ENCODE data around the gene XKR8. TPM values are rescaled to one million over a fixed set of nuclear protein-coding genes. Genes with fewer than 3 reads are reported as not detected.
"Not testable (repeated sequence)": the region's sequence is repeated elsewhere in the genome, so short reads cannot be mapped to it uniquely, and the experiment has no call there.

XKR8 gene
- total RNA-seq, 2 experiments from 2014 or later, result 6.2 to 7.5 TPM

DNA sequence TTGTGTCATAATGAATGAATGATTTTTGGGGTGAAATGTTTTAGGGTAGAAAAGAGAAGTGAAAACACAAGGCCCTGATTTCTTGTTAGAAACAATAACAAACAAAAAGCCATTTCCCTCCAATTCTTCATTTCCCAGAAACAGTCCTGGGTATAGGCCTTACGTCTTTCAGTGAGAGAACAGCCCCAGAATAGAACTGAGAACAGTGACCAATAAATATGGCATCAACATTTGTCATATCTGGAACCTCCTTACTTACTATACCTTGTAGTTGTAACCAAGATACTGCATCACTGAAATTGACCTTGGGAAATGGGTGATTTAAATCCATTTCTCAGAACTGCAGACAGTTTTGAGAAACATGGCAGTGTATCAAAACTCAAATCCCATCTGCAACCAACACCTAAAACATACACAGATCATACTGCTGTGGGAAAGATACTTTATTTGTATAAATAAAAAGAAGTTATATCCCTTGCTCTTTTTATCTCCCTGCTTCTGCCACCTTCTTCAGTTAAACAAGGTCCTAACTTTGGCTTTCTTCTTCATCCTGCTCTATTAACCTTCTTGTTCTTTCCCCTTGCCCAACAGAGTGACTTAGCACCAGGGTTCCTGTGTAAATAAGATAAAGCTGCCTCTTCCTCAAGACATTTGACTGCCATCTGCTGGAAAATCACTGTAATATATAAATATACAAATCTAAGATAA is 19.5 kb downstream of the XKR8 start:
- CTCF ChIA-PET, result interaction anchor here (0.8 to 3.8 kb wide), 4 partner anchors 38 to 122 kb away, joined by 3 to 20 read pairs (median 4); no protein-coding TSS in a partner anchor
- POLR2A ChIA-PET, result no interaction called here

DNA sequence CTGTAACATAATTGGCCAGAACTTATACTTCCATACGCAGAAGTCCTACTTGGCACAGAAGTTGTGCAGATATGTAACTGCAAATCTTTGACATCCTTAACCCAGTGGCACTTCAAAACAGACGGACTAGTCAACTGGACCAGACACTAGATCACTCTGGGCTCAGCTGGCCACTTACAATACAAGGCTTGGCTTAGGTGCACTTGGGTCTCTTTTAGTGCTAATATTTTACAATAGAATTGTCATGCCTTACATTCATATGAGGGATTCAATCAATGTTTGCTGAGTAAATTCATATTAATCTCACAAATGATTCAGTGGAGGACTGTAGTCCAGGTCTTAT is 20.1 kb downstream of the XKR8 start:
- CTCF ChIA-PET, result interaction anchor here (0.8 to 3.8 kb wide), 3 partner anchors 39 to 122 kb away, joined by 3 to 20 read pairs (median 5); no protein-coding TSS in a partner anchor
- POLR2A ChIA-PET, result no interaction called here

DNA sequence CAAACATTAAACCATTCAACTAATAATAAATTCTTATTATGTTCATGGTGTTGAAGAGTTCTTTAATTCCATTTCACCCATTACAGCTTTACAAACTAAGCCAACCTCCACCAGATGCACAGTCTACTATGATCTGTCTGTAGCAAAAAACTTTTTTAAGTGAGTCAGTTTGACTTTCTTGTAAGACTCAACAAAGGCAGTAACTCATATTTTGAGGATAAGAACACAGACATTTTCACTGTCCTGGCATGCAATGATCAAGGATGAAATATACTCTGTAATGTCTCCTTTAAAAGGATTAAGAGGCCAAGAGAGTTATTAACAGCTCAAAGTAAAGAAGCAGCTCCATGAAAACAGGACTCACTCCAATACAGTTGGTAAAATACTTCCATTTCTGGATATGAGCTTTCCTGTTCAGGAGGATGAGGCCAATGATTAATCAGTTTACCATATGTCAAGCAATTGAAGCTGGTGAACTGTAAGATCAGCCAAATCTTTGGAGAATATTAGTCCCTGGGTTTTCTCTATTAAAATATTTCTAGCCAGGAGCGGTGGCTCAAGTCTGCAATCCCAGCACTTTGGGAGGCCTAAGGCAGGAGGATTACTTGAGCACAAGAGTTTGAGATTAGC is 20.6 kb downstream of the XKR8 start:
- ChIA-PET POLR2A (interaction anchor here (1.0 kb wide), 1 partner anchor 120 kb away, joined by 4 read pairs; no protein-coding TSS in a partner anchor), CTCF (interaction anchor here (0.6 to 3.8 kb wide), 4 partner anchors 11 to 123 kb away, joined by 3 to 20 read pairs (median 4); no protein-coding TSS in a partner anchor)

DNA sequence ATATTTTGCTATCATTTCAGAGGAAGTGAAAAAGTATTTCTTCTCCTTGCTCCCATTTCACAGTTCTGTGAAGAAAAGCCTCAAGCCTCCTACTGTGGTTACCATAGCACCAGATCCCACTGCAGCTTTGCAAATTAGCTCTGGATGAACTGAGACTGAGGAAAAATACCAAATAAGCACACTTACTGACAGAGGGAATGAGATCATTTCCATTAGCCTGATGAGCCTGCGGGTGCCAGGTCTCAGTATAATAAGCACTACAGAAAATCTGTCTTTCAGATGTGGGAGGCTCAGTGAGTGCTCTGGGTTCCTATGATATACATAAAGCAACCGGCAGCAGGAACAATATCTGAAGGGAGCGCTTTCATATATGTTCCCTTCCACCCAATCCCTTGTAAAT is 21.4 kb downstream of the XKR8 start:
- CTCF ChIA-PET, result interaction anchor here (1.0 to 3.8 kb wide), 2 partner anchors 69 to 124 kb away, joined by 3 to 20 read pairs; no protein-coding TSS in a partner anchor
- POLR2A ChIA-PET, result interaction anchor here (1.0 kb wide), 1 partner anchor 121 kb away, joined by 4 read pairs; no protein-coding TSS in a partner anchor

DNA sequence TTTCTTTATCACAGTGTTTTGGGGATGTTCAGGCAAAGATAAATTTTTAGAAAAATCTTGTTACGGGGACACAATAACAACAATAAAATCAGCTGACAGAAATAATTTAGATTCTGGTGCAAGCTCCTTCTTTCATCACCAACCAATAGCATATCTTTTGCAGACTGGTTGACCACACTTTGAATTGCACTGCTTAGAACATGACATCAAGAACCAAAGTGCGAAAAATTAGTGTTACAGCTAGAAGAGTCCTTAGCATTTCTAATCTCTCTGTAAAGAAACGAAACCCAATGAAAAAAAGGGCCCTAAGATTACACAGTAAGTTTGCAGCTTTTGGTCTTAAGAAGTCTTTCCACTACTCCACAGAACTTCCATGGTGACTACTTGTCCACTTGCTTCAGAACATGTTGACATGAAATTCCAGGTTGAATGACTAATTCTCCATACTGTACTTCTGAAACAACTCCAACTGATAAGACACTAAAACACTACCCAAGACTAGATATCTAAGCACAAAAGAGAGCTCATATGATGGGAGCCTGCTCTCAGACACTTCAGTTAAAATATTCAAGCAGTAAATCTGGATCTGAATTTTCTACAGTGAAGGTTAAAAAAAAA is 31.3 kb downstream of the XKR8 start:
- POLR2A ChIA-PET, result no interaction called here
- CTCF ChIA-PET, result interaction anchor here (0.9 kb wide), 1 partner anchor 11 kb away, joined by 3 read pairs; no protein-coding TSS in a partner anchor

DNA sequence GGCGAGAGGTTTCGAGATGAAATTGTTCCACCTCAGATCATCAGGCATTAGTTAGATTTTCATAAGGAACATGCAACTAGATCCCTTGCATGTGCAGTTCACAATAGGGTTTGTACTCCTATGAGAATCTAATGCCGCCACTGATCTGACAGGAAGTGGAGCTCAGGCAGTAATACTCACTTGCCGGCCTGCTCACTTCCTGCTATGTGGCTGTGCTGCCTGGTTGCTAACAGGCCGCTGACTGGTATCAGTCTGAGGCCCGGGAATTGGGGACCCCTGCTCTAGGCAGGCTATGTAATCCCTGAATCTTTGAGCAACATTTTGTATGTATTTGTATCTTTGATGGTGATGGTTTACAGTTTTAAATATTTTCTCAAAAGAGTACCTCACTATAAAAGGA is 32.5 kb downstream of the XKR8 start:
- POLR2A ChIA-PET, result interaction anchor here (0.7 kb wide), 1 partner anchor 96 kb away, joined by 4 read pairs; the partner anchor contains the start of gene EYA3
- CTCF ChIA-PET, result interaction anchor here (1.4 kb wide), 1 partner anchor 117 kb away, joined by 3 read pairs; no protein-coding TSS in a partner anchor

DNA sequence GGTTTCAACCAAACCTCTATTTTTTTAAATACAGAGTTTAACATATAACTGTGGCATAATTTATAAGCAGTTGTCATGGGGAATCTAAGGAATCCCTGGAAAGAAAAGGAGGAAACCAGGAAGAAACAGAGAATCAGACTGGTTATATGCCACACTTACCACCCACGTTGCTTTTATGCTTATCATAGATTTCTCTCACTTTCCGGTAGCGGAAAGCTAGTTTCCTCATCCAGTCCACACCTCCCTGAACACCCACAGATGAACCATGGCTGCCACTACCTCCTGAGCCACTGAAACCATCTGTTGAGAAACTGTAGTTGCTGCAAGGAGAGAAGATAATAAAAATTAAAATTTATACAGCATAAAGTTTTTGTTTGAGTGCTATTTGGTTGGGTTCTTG is 33.5 kb downstream of the XKR8 start:
- POLR2A ChIA-PET, result no interaction called here
- CTCF ChIA-PET, result interaction anchor here (0.7 to 1.4 kb wide), 2 partner anchors 118 to 135 kb away, joined by 3 to 4 read pairs; no protein-coding TSS in a partner anchor

DNA sequence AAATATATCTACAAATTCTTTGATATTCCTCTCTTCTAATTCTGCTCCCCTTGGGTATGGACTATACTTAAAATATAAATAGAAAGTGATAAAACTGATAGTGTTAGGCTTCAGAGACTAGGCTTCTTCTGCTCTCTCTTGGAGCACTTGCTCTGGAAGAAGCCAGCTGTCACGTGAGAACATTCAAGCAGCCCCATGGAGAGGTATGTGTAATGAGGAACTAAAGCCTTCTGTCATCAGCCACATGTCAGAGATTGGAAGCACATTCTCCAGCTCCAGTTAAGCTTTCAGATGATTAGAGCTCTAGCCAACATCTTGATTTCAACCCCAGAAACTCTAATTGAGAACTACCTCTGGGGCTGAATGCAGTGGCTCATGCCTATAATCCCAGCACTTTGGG is 34.3 kb downstream of the XKR8 start:
- CTCF ChIA-PET, result interaction anchor here (0.5 kb wide), 1 partner anchor 621 kb away, joined by 3 read pairs; no protein-coding TSS in a partner anchor
- POLR2A ChIA-PET, result no interaction called here

DNA sequence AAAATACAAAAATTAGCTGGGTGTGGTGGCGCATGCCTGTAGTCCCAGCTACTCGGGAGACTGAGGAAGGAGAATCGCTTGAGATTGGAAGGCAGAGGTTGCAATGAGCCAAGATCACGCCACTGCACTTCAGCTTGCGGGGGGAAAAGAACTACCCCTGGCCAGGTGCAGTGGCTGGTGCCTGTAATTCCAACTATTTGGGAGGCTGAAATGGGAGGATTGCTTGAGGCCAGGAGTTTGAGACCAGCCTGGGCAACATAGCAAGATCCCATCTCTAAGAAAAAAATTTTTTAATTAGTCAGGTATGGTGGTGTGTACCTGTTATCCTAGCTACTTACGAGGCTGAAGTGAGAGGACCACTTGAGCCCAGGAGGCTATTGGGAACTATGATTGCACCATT is 34.8 kb downstream of the XKR8 start:
- POLR2A ChIA-PET, result not testable (repeated sequence)

DNA sequence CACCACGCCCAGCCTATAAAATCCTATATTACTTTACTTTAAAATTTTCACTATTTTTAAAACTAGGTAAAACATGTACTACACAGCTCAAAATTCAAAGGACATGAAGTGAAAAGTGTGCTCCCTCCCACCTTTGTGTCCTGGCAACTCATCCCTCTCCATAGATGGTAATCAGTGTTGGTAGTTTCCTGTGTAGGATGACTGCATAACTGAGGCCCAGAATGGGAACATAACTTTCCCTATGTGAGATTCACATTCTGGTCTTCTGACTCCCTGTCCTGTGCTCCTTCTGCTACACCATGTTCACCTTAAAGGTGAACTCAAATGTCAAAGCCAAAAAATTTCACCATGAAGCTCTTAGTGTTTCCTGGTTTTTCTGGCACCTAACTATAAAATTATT is 39.3 kb downstream of the XKR8 start:
- POLR2A ChIA-PET, result no interaction called here
- CTCF ChIA-PET, result no interaction called here

More for the DNA sequence above, 34.8 kb downstream of the XKR8 start:
- CTCF ChIA-PET, result interaction anchor here (0.7 kb wide), 1 partner anchor 243 kb away, joined by 3 read pairs; no protein-coding TSS in a partner anchor

DNA sequence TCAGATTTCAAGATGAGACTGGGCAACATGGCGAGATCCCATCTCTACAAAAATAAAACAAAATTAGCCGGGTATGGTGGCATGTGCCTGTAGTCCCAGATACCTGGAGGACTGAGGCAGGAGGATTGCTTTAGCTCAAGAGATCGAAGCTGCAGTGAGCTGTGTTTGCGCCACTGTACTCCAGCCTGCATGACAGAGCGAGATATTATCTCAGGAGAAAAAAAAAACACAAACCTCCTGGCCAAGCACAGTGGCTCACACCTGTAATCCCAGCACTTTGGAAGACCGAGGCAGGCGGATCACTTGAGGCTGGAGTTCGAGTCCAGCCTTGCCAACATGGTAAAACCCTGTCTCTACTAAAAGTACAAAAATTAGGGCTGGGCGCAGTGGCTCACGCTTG is 42.8 kb downstream of the XKR8 start:
- ChIA-PET POLR2A (no interaction called here), CTCF (no interaction called here)

DNA sequence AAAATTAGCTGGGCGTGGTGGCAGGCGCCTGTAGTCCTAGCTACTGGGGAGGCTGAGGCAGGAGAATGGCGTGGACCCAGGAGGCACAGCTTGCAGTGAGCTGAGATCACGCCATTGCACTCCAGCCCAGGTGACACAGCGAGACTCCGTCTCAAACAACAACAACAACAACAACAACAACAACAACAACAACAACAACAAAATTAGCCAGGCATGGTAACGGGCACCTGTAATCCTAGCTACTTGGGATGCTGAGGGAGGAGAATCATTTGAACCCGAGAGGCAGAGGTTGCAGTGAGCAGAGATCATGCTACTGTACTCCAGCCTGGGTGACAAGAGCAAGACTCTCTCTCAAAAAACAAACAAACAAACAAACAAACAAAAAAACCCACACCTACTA is 43.3 kb downstream of the XKR8 start:
- POLR2A ChIA-PET, CTCF ChIA-PET: not testable (repeated sequence)

DNA sequence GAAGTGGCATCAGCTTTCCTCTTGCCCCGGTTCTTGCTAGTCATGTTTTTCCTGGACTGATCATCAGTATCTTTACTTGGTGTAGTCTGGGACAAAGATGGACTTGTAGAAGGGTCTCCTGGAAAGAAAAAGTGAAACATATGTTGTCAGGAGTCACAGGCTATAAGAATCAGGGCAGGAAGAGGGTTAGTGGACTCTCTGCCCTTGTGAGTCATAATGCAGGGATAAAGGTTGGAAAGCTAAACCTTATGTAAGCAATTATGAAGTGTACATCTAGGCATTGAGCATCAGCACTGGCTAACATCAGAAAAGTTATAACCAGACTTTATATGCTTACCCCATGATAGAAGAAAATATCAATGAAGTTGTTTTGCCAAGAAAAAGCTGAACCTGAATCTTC is 51.2 kb downstream of the XKR8 start:
- POLR2A ChIA-PET, result no interaction called here
- CTCF ChIA-PET, result no interaction called here

Other genes with a start within 250 kb of the XKR8 start
- gene FAM76A, start 234.0 kb upstream of the XKR8 start, total RNA-seq, result 10 to 100 TPM in 1 of 2 experiments, 1 to 10 TPM in 1; 9.3 to 10.6 TPM
- gene STX12, start 186.8 kb upstream of the XKR8 start, total RNA-seq, result 10 to 100 TPM; 20.8 to 21.1 TPM
- gene PPP1R8, start 129.2 kb upstream of the XKR8 start, total RNA-seq, result 10 to 100 TPM; 63.4 to 70.8 TPM
- 10 to 100 TPM; 13.3 to 17.1 TPM for gene THEMIS2, start 87.4 kb upstream of the XKR8 start, total RNA-seq
- 100 to 1,000 TPM in 1 of 2 experiments, 10 to 100 TPM in 1; 93.7 to 107 TPM for gene RPA2, start 45.4 kb upstream of the XKR8 start, total RNA-seq
- under 1 TPM; 0.63 to 0.92 TPM for gene SMPDL3B, start 25.0 kb upstream of the XKR8 start, total RNA-seq
- 10 to 100 TPM; 37.5 to 39.6 TPM for gene EYA3, start 128.6 kb downstream of the XKR8 start, total RNA-seq
- under 1 TPM; 0.21 to 0.32 TPM for gene PTAFR, start 216.7 kb downstream of the XKR8 start, total RNA-seq